NK-92 treated with Interleukin-12 subunit alpha and Interleukin-12 subunit beta, amount 100 ng/mL, for 24 hours (cell line): Measurements from ENCODE around the gene GLB1L2.
"Not testable (repeated sequence)": the region's sequence is repeated elsewhere in the genome, so short reads cannot be mapped to it uniquely, and the experiment has no call there.

Experiments used
- DNase-seq: peaks from one replicate; lab custom pipeline; 2025; lab: John Stamatoyannopoulos, UW

Gene GLB1L2, protein sequence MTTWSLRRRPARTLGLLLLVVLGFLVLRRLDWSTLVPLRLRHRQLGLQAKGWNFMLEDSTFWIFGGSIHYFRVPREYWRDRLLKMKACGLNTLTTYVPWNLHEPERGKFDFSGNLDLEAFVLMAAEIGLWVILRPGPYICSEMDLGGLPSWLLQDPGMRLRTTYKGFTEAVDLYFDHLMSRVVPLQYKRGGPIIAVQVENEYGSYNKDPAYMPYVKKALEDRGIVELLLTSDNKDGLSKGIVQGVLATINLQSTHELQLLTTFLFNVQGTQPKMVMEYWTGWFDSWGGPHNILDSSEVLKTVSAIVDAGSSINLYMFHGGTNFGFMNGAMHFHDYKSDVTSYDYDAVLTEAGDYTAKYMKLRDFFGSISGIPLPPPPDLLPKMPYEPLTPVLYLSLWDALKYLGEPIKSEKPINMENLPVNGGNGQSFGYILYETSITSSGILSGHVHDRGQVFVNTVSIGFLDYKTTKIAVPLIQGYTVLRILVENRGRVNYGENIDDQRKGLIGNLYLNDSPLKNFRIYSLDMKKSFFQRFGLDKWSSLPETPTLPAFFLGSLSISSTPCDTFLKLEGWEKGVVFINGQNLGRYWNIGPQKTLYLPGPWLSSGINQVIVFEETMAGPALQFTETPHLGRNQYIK

DNA sequence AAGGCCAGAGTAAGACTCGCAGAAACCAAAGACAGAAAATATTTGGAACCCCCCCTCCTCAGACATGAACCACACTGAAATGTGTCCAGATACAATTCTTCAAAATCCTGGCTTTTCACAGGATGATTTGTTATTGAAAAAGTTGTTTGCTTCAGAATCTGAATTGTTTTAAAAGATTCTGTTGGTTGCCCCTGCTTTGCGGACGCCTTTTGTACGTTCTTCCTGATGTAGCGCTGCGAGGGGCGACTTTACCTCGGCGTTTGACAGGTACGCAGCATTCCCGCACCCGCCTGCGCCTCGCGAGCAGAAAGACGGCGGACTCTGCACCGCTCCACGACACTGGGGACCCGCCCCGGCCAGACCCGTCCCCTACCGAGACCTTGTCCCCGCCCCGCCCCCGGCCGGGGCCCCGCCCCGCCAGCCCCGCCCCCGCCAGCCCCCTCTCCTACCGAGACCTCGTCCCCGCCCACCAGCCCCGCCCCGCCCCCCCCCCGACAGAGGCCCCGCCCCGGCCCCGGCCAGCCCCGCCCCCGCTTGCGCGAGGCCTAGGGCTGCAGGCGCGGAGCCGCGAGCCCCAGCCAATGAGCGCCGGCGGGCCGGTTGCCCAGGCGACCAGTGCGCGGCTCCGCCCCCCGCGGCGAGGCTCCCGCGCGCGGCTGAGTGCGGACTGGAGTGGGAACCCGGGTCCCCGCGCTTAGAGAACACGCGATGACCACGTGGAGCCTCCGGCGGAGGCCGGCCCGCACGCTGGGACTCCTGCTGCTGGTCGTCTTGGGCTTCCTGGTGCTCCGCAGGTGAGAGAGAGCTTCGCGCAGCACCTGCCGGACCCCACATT lies at the start of gene GLB1L2:
Gene GLB1L2 (plus strand): TSS at position 635 of the 835 bp plus-strand sequence. CDS start 74 bp downstream, at position 709.
- DNase-seq: no peak

DNA sequence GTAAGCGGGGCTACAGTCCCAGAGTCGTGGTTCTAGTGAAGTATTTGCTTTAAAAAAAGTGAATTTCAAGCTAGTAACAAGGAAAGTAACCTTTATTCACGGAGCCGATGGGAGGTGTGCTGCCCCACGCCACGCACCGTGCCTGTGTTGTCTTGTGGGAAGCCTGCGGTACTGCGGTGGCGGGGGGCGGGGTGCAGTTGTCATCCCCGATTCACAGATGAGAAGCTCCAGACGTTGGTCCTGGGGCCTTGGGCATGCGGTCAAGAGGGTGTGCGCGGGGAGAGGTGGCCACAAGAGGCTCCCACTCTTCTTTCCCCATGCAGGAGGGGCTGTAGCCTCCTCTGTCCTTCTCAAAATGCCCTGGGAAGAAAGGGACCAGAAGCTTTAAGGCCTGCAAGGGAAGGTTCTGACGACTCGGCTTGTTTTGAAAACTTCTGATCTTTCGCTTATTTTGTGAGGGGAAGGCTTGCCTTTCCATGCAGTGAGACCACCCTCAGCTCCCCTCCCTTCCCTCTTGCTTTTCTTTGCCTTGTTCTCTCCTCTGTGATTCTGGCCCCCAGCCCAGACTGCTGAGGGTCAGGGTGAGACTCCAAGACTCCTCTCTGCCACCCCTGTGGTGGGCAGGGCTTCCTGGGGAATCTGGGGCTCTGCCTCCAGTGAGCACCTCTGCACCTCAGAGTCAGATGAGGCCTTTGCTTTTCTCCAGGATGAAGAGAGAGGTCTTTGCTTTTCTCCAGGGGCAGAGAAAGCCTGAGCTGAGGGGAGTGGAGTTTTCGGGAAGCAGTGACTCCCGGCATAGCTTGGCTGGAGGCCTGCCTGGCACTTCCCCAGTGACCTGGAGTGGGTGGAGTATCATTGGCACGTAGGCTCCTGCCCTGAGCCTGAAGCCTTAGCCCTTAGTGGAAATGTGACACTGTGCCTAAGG lies 49.4 kb upstream of the GLB1L2 start:
- DNase-seq: no peak

DNA sequence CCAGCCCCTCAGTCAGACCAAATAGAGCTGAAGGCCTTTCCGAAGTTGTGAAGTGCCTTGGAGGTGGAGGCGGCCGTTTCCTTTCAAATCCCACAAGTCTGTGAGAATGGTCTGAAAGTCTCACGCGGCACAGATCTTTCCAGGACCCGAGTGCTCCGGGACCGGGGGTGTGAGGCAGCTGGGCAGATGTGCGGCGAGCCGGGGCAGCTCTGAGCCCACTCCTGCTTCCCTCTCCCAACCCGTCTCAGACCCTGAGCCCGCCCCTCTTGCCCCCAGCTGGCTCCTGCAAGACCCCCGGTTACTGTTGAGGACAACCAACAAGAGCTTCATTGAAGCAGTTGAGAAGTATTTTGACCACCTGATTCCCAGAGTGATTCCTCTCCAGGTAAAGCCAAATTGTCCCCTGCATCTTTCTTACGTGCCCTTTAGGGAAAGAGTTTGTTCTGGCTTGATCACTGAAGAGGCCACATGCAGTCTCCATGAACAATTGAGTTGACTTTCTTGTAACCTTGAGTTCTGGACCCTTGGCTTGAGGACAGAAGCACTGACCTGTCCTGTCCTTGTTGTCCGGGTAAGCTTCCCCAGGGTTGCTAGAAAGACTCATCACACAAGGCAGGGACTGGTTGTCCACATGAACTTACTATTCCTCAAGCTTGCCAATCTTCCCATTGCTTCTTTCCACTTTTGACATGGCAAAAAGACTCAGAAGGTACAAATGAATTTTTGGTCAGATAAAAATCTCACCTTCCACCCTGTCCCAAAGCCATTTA lies 48.1 kb upstream of the GLB1L2 start:
- DNase-seq: no peak

DNA sequence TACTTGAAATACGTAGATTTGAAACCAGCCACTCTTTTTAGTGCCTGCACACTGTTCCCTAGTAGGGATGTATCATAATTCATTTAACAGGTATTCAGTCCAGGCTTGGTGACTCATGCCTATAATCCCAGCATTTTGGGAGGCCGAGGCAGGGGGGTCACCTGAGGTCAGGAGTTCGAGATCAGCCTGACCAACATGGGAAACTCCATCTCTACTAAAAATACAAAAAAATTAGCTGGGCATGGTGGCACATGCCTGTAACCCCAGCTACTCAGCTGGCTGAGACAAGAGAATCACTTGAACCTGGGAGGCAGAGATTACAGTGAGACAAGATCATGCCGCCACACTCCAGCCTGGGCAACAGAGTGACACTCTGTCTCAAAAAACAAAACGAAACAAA lies 47.4 kb upstream of the GLB1L2 start:
- not testable (repeated sequence) for DNase-seq

DNA sequence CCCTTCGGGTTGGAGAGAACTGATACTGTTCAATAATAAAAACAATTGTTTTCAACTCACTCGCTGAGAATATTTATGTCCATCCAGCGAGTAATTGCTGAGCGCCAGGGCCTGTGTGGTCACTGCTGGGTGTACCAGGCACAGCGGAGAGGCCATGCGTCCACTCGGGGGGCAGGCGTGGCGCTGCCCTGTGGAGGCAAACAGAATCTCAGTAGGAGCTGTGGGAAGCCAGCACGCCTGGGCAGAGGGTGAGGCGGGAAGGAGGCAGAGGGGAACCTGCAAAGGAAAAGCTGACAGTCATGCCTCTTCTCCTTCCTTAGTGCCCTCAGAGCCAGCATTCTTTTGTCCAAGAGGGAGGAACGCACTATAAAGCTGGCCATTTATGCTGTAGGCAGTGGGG lies 44.2 kb upstream of the GLB1L2 start:
- DNase-seq: no peak

DNA sequence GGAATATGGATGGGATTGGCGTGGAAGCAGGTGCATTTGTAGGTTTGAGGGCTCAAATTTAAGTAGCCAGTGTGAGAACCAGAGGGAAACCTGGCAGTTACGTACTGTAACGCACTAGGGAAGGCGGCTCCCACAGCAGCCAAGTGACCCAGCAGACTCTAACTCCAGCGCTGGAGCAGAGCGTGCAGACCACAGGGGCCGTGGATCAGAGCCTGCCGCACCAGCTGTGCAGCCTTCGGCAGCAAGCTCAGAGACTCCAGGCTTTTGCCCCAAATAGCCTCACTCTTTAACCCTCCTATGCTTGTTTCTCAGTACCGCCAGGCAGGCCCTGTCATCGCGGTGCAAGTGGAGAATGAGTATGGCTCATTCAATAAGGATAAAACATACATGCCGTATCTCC lies 43.3 kb upstream of the GLB1L2 start:
- no peak for DNase-seq

DNA sequence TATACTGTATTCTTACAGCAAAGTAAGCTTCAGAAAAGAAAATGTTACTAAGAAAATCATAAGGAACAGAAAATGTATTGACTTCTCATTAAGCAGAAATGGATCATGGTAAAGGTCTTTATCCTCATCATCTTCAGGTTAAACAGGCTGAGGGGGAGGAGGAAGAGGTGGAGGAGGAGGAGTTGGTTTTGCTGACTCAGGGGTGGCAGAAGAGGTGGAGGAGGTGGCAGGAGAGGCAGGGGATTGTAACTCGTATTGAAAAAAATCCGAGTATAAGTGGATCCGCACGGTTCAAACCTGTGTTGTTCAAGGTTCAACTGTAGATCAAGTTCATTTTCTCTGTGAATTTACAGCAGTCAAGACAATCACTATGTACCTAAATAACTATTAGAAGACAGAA lies 42.6 kb upstream of the GLB1L2 start:
- DNase-seq: no peak

DNA sequence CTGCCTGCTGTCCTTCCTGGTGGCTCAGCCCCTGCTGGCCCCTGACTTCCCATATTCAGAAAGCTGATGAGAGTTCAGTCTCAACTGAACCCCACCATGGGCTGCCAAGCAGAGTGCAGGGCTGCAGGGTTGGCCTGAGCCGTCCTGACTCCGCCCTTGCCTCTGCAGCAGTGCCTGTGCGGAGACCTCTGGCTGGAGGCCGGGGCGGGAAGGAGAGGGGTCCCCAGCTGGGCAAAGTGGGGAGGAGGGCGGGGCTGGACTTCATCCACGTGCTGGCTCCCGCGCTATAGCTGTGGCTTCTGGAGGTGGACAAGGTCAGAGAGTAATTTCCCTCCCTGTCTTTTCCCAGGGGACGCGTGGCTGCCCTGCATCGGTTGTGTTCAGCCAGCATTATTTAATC lies 42.0 kb upstream of the GLB1L2 start:
- no peak for DNase-seq

DNA sequence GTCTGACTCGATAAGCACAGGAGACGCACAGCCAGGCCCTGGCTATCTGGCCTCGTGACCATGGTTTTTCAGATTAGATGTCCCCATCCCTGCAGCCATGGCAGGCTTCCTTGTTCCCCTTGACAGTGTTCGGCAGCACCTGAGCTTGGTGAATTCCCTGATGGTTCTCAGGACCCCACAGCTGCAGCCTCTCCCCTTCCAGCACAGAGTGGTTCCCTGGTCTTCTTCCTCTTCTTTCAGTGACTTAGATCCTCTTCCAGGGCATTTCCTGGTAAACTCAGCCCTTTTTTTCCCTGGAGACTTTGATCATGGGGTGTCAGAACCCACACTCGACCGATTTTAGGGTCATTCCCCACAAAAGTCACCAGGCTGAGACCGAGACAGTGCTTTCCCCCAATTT lies 41.1 kb upstream of the GLB1L2 start:
- DNase-seq: no peak

DNA sequence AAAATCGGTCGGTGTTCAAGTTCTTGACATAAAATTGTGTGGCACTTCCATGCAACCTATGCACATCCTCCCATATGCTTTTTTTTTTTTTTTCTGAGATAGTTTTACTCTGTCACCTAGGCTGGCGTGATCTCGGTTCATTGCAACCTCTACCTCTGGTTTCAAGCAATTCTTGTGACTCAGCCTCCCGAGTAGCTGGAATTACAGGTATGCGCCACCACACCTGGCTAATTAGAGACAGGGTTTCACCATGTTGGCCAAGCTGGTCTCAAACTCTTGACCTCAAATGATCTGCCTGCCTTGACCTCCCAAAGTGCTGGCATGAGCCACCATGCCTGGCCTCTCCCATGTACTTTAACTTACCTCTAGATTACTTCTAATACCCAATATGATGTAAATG lies 40.6 kb upstream of the GLB1L2 start:
- no peak for DNase-seq

DNA sequence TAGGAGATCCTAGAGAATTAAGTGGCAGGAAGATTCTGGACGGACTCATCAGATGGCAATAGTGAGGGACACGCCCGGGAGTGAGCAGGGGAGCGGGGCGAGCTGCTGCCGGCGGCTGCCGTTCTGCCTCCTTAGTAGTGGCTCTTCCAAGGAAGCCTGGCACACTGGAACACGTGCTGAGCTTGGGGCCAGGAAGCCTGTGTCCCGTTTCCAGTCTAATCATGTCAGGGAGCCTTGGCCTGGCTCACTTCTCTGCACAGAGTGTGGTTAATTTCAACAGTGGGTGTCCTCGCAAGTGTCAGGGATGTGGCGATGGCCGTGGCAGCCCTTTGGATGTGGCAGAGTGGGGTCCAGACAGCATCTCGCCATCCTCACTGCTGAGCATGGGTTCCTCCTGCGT lies 39.1 kb upstream of the GLB1L2 start:
- DNase-seq: no peak

DNA sequence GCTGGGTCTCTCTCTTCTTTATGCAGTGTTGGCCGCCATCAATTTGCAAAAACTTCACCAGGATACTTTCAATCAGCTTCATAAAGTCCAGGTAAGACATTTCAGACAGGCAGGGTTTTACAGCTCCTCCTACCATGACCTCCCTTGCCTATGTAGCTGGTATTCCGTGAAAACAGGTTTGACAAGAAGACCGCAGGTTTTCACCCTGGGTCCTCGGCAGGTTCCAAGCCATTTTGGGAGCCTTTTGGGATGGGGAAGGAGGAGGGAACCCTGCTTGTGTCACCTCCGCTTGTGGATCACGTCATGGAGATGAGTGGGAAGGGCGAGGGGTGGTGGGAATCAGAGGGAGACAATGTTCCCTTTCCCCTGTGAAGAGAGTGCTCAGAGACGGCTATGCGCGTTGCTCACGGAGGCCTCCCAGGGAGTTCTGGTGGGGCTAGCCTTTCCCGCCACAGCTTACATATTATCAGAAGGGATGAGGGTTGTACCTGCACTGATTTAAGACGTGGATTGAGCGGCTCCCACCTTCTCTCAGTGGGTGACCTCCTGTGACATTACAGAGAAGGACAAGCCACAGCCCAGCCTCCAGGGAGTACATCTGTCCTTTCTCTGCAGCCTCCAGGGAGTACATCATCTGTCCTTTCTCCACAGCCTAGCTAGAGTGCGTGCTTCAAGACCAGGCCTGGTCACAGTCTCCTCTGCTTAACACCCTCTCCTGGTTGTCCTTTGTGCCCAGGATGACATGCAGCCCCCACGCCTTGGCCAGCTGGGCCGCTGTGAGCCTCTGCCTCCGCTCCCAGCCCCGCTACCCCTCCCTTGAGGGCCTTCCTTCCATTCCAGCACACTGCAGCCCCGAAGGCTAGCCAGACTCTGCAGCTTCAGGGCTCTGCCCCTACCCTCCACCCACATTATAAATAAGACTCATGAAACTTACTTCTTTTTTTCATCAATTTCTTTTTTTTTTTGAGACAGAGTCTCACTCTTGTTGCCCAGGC lies 38.4 kb upstream of the GLB1L2 start:
- no peak for DNase-seq

DNA sequence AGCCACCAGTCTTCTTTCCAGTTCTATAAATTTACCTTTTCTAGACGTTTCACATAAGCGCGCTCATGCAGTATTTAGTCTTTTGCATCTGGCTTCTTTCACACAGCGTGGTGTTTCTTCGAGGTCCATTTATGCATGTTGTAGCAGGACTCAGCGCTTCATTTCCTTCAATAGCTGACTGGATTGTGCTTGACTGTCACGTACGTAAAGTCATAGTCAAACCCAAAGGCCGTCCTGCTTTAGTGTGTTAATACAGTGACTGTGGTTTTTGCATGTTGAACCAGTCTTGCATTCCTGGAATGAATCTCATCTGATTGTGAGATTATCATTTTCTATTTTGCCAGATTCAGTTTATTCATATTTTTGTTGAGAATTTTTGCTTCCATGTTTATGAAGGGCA lies 37.1 kb upstream of the GLB1L2 start:
- no peak for DNase-seq

DNA sequence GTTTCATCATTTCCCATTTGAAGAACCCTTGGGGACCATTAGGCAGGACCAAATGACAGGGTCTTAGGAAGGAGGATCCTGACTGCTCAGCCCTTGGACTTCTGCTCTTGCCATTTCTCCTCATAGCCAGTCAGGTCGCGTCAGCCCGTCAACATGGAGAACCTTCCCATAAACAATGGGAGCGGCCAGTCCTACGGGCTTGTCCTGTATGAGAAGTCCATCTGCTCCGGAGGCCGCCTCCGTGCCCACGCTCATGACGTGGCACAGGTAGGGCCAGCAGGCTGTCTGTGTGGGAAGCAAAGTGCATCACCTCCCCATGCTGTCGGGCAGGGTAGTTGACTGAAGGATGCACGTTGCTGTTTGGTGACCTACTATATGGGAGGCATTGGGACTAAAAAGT lies 19.6 kb upstream of the GLB1L2 start:
- DNase-seq: no peak

DNA sequence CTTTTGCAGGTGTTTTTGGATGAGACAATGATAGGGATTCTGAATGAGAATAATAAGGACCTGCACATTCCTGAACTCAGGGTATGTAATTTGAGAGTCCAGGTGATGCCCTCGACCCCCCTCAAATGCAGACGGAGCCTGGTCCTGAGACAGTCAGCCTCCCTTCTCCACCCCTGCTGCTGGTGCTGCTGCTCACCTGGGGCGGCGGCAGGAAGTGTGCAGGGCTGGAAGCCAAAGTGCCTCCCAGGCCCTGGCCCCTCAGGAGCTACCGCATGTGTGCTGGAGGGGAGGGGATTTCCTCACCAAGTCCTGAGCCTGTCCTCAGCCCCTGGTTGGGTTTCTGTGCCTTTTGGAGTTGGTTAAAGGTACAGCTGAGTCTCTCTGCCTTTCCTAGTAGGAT lies 19.0 kb upstream of the GLB1L2 start:
- DNase-seq: no peak

DNA sequence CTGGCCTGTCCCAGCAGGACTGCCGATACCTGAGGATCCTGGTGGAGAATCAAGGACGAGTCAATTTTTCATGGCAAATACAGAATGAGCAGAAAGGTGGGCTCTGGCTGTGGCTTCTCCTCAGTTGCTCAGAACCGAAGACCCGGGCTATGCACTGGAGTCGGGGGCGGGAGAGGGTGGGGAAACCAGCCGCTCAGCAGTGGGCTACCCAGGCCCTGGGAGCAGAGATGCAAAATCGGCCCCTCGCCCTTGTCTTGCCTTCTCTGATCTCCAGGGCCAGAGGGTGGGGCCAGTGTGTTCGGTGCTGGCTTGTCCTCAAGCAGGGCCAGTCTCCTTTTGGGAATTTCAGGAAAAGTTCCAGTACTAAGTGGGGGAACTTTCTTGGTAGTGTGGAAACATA lies 18.4 kb upstream of the GLB1L2 start:
- DNase-seq: no peak

DNA sequence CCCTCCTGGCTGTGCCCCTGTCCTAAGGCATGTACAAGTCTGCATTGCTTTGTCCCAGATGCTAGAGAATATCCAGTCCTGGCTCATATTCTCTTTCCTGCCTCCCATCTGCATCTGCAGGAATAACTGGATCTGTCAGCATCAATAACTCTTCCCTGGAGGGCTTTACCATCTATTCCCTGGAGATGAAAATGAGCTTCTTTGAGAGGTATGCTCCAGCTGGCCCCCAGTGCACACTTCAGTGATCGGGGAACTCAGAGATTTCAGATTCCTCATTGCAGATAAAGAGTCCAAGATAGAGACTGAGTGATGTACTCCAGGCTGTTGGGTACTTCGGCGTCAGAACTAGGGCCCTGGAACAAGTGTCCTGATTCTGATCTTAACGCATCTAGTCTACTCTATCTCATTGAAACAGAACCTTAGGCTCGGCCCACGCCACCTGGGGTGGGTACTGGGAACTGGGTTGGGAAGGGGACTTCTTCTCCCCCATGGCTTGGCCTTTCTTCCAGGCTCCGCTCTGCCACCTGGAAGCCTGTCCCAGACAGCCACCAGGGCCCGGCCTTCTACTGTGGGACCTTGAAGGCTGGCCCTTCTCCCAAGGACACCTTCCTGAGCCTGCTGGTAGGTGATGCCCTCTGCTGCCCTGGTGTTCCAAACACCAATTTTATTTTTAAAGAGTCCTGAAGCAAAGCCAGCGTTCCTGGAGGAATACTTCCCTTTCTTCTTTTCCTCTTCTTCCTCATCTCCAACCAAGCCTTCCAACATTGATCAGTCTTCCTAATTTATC lies 17.8 kb upstream of the GLB1L2 start:
- DNase-seq: no peak

DNA sequence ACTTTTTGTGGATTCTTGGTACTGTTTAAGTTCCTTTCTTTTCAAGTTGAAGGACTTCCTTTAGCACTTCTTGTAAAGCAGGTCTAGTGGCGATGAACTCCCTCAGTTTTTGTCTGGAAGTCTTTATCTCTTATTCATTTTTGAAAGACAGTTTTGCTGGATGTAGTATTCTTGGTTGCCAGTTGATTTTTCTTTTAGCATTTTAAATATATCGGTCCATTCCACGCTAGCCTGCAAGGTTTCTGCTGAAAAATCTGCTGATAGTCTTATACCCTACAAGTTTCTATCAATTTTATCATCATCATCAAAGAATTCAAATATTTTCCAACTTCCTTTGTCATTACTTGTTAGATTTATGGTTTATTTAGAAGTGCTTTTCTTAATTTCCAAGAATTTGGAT lies 14.7 kb upstream of the GLB1L2 start:
- DNase-seq: no peak

DNA sequence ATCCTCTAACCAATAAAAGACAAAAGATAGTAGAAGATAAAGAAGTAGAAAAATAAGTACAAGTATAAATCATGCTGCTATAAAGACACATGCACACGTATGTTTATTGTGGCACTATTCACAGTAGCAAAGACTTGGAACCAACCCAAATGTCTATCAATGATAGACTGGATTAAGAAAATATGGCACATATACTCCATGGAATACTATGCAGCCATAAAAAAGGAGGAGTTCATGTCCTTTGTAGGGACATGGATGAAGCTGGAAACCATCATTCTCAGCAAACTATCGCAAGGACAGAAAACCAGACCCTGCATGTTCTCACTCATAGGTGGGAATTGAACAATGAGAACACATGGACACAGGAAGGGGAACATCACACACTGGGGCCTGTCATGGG lies 10.4 kb upstream of the GLB1L2 start:
- DNase-seq: not testable (repeated sequence)
